Dermis blood vessel endothelial cell (primary cell): Measurements from ENCODE around the gene ROGDI. TPM values are rescaled to one million over a fixed set of nuclear protein-coding genes. Genes with fewer than 3 reads are reported as not detected.

Experiments
- DNase-seq: peaks from one replicate; pipeline ENCODE4 v3.0.0; 2010
- total RNA-seq: library from RNA; depleted of rRNA; stranded (reverse); fragments of >200 nt; gene quantifications from 2 replicates; pipeline ENCODE4 v1.2.3, GENCODE V29; 2014

Gene ROGDI
- total RNA-seq, 1 donor from 2014 or later, result 22.5 TPM

DNA sequence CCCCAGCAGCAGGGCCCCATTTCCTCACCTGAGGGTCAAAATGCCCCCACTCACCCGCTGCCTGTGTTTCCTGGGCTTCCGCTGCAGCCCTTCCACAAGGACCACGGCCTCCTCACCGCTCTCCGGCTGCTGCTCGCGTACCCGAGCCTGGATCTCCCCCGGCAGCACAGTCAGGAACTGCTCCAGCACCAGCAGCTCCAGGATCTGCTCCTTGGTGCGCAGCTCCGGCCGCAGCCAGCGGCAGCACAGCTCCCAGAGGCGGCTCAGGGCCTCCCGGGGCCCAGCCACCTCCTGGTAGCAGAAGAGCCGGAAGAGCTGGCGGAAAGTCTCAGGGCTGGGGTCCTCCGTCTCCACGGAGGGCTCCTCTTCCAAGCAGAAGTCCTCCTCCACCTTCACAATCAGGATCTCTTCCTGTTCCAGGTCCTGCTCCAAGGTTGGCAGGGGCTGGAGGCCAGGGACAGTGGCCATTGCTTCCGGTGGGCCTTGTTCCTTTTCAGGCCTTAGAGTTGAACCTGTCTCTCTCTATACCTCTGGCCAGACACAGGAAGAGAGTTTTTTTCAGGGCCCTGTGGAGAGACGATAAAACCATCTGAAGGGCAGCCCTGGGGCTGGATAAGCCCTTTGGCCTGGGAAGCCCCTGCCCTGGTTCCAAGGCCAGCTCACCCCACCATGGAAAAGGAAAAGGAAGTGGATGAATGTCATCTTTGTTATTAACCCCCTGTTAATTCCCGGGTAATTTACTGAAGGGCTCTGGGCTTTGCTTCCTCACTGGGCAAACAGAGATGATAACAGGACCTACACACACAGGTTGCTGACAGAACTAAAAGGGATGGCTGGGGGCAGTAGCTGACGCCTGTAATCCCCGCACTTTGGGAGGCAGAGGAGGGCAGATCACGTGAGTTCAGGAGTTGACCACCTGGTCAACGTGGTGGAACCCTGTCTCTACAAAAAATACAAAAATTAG lies 36.6 kb downstream of the ROGDI start:
- DNase-seq, result no peak

DNA sequence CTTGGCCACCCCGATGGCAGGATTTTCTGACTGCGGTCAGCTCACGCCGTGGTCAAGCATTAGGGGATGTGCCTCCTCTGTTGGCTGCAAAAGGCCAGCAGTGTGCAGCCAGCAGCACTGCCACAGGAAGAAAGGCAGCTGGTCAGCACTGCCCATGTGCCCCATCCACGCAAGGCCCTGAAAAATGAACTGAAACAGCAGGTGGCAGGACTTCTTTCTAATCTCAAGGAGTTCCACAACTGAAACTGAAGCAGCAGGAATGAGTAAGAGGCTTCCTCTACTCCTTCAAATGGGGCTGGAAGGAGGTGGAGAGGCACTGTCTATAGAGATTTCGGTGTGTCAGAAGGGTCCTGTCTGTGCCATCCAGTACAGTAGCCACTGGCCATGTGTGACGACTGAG lies 38.6 kb downstream of the ROGDI start:
- DNase-seq, result no peak

DNA sequence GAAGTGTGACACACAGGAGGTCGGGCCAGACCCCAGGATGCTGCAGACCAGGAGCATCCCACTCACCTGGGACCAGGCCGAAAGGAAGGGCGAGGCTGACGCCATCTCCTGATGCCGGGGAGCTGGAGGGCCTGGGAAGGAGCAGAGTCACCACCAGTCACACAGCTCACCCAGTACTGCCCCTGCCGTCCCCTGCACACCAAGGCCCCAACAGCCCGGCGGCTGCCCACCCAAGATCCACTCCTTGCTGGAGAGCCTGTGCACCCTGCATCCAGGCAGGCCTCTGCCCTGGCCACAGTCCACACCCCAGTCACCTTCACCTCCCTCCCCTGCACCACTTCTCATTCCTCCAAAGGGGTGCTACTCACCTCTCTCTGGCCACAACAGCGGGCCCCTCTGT lies 40.2 kb downstream of the ROGDI start:
- DNase-seq, result no peak

DNA sequence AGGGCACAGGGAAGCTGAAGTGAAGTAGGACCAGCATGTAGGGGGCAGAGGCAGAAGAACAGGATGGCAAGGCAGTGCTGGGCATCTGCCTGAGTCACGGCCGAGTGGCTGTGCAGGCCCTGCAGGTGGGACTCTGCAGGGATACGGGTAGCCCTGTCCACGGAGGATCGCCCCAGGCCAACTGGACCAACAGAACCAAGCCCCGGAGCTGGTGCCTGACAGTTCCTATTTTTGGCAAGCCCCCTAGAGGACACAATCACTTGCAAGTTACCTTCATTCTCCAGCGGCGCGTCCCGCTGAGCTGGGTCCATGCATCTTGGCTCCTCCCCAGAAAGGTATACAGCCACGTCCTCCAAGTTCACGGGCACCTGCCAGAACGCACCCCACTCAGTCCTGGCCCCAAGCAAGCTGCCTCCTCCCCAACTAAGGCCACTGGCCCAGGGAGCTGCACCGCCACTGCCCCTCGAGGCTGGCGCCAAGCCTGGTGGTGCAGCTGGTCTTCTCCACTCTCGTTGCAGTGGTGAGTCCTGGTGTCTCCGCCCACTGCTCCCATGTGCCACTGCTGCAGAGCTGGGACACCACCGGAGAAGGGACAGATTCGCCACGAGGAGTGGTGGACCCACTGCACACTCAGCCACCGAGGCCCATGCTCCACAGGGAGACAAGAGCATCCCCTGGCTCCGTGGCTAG lies 42.1 kb downstream of the ROGDI start:
- DNase-seq, result no peak

DNA sequence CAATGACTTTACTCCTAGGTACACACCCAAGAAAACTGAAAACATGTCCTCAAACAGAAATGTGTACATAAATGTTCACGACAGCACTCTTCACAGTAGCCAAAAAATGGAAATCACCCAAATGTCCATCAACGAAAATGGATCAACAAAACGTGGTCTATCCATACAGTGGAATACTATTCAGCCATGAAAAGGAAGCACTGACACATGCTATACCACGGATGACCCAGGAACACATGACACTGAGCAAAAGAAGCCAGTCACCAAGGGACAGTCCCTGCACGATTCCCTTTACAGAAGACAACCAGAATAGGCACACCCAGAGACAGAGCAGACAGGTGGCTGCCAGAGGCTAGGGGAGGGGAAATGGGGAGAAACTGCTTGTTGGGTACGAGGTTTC lies 46.7 kb downstream of the ROGDI start:
- no peak for DNase-seq

DNA sequence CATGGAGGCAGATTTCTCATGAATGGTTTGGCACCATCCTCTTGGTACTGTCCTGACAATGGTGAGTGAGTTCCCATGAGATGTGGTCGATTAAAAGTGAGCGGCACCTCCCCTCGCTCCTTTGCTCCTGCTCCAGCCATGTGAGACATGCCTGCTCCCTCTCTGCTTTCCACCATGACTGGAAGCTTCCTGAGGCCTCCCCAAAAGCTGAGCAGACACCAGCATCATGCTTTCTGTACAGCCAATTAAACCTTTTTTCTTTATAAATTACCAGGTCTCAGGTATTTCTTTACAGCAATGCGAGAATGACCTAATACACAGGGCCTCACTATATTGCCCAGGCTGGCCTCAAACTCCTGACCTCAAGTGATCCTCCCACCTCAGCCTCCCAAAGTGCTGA lies 47.6 kb downstream of the ROGDI start:
- DNase-seq, result no peak

DNA sequence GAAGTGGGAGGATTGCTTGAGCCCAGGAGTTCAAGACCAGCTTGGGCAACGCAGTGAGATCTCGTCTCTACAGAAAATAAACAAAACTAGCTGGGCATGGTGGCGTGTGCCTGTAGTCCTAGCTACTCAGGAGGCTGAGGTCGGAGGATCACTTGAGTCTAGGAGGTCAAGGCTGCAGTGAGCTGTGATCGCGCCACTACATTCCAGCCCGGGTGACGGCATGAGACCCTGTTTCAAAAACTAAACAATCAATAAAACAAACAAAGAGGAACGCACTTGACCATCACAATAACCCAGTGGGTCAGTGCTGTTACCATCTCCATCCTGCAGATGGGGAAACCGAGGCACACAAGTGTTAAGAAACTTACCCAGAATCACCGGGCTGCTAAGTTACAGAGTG lies 49.2 kb downstream of the ROGDI start:
- no peak for DNase-seq

DNA sequence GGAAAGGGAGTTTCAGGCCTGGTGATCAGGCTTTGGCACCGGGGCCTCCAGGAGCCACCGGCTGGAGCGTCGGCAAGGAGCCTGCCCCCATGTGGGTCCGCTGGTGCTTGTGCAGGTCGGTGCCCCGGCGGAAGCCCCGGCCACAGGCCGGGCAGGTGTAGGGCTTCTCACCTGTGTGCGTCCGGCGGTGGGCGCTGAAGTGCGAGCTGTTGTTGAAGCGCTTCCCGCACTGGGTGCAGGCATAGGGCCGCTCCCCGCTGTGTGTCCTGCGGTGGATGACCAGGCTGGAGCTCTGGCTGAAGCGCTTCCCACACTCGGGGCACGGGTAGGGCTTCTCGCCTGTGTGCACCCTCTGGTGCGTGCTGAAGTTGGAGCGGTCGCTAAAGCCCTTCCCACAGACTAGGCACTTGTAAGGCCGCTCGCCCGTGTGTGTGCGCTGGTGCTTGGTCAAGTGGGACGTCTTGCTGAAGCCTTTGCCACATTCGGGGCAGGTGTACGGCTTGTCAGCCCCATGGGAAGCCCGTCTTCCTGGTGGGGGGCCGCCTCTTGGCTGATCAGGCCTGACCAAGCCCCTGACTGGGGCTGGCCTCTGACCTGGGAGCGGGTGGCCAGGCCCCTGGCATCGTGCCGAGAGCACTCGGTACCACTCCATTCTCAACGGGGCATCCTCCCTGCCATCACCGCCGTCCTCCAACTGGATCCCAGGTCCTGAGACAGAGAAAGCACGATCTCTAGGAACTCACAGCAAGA lies 49.9 kb downstream of the ROGDI start:
- DNase-seq, result no peak

DNA sequence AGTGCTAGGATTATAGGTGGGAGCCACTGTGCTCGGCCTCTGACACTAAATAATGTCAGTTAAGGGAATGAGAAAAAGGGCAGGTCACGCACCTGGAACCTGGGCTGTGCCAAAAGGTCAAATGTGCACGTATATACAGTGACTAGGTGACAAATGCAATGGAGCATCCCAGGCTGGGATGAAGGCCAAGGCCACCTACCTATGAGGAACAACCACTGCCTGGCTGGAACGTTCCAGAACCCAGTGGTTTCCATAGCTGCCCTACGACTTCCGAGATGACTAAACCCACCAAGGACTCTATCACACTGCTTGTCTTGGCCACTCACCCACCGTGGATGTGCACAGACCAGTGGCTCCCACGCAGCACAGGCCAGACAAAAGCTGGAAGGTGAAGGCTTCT lies 51.5 kb downstream of the ROGDI start:
- no peak for DNase-seq

DNA sequence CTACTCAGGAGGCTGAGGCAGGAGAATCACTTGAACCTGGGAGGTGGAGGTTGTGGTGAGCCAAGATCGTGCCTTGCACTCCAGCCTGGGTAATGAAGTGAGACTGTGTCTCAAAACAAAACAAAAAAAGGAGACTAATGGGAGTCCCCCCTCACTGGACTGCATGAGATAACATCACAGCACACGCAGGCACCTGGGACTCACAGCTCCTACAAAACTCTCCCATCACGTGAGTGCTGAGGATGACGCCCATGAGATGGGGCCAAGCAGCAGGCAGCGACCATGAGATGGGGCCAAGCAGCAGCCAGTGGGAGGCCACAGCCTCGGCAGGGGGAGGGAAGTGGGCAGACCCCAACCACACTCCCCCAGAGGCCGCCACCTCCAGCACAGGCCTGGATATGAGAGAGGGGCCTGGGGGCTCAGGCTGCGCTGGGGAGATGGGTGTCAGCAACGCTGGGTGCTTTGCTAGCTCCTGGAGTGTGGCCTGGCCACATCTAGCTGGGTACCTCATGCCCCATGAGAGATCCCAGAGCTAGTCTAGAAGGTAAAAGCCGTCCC lies 52.7 kb downstream of the ROGDI start:
- no peak for DNase-seq

DNA sequence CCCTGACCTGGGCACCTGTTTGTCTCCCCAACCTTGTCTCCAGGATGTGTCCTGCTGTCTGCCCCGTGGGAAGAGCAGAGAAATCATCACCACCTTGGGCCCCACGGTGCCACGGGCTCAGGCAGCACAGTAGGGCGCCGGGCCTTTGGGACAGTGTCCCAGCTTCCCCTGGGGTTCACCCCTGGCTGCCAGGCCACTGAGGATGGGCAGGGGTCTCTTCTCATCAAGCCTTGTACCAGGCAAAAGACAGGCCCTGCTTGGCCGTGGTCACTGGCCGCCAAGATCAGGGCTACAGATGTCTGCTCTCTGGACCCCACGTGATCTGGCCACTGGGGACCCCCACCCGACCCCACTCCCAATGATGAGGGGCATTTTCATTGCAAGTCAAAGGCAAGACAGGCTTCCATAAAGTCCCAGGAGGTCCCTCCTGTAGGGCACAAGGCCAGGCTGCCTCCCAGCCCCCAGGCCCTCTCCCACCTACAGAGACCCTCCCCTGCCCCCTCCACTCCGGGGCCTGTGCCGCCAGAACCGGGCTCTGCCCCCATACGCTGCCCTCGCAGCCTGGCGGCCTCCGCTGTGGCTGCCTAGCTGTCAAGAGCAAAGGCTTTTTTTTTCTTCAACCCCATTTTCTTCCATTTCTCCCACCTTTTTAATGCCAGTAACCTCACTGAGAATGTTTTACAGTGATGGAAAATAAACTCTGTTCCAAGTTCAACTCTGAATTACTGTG lies 53.6 kb downstream of the ROGDI start:
- DNase-seq, result no peak

DNA sequence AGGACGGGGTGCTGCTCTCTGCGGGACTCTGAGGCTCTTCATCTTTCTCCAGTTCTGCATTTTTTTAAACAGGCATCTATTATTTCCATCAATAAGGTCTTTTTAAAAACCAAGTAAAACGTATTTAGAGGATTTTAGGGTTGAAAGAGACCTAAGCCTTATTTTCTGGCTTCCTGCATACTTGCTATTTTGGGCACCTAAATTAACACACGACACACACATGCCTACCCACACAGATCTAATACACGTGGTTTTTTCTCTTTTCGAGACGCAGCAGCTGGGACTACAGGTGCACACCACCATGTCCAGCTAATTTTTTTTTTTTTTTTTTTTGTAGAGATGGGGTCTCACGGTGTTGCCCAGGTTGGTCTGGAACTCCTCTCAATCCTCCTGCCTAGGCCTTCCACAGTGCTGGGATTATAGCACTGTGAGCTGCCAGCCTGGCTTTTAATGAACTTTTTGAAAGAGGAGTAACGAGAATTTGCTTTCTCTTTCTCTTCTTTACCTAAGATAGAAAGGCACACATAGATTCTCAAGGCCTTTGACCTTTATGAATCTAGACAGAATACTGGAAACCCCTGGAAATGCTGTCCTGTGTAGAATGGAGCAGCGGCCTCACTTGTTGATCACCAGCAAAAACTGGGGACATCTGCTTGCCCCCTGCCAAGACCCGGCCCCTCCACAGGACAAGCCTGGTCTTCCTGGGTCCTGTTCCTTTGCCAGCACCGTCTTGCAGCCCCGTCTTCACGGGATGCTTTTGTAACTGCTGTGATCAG lies 54.3 kb downstream of the ROGDI start:
- no peak for DNase-seq

DNA sequence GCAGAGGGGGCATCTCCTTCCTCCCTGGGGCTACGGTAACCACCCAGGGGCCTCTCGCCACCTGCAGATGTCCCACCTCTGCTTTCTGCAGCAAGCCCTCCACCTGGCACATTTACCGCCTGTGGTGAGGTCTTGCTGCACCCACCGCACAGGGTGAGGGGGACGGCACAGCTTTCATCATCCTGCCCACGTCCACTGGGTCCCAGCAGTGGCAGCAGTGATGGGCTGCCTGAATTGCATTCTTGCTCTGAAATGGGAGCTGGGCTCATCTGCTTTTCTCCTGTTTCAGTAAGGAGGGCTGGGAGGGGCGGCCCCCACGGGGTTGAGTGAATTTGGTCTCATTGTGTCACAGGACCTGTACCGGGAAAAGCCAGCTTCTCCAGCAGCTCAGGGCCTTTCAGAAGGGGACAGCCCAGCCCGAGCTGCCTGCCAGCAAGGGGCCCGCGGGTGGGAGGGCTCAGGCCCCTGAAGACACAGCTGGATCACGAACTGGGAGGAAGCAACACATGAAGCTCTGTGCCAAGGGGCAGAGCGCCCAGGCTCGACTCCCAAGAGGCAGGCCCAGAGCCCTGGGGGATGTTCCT lies 55.4 kb downstream of the ROGDI start:
- DNase-seq, result no peak

Other genes with a start within 250 kb of the ROGDI start
- gene C16orf96, start 246.3 kb downstream of the ROGDI start, total RNA-seq, result not detected in 2 replicates
- gene UBALD1, start 187.7 kb downstream of the ROGDI start, total RNA-seq, result 5.9 and 13.4 TPM in 2 replicates
- 29.3 and 46.0 TPM in 2 replicates for gene MGRN1, start 177.8 kb downstream of the ROGDI start, total RNA-seq
- gene NUDT16L1, start 109.1 kb downstream of the ROGDI start, total RNA-seq, result 34.4 and 39.0 TPM in 2 replicates
- gene ANKS3, start 68.4 kb downstream of the ROGDI start, total RNA-seq, result 14.8 and 29.3 TPM in 2 replicates
- gene DNAAF8, start 68.1 kb downstream of the ROGDI start, total RNA-seq, result 0.70 and 1.7 TPM in 2 replicates
- gene ZNF500, start 35.5 kb downstream of the ROGDI start, total RNA-seq, result 9.7 and 10.9 TPM in 2 replicates
- not detected in 2 replicates for gene SEPTIN12, start 14.3 kb downstream of the ROGDI start, total RNA-seq
- gene SMIM22, start 7.3 kb downstream of the ROGDI start, total RNA-seq, result not detected in 2 replicates
- gene GLYR1, start 44.7 kb upstream of the ROGDI start, total RNA-seq, result 85.6 and 103 TPM in 2 replicates
- gene UBN1, start 44.8 kb upstream of the ROGDI start, total RNA-seq, result 30.1 and 44.6 TPM in 2 replicates
- 3.6 and 7.0 TPM in 2 replicates for gene PPL, start 134.5 kb upstream of the ROGDI start, total RNA-seq
- 0.14 TPM in 1 of 2 replicates, not detected in the other for gene SEC14L5, start 155.7 kb upstream of the ROGDI start, total RNA-seq
- gene NAGPA, start 231.3 kb upstream of the ROGDI start, total RNA-seq, result 34.8 and 35.9 TPM in 2 replicates